ENCODE measurements around the gene INSR. TPM values are rescaled to one million over a fixed set of nuclear protein-coding genes. Genes with fewer than 3 reads are reported as not detected.

INSR gene
- total RNA-seq, 4 donors from 2014 or later, result 46.0 to 97.6 (median 68.3) TPM

DNA sequence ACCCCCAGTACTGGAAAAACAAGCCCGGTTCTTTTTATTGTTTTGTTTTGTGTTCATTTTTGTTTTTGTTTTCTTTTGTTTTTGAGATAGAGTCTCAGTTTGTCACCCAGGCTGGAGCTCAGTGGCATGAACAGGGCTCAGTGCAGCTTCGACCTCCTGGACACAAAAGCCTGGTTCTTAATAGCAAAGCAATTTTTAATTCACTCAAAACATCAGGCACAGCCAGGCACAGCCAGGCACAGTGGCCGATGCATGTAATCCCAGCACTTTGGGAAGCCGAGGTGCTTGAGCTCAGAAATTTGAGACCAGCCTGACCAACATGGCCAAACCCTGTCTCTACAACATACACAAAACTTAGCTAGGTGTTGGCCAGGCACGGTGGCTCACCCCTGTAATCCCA, 30.7 kb downstream of the INSR start:
- H3K27me3 ChIP-seq, result no peaks in the 10 kb centered on the region
- intact Hi-C loops (cut with DNase I; ENCODE audit: low total_unique reads), result no loop called here
- TF ChIP-seq, protein P1, sequence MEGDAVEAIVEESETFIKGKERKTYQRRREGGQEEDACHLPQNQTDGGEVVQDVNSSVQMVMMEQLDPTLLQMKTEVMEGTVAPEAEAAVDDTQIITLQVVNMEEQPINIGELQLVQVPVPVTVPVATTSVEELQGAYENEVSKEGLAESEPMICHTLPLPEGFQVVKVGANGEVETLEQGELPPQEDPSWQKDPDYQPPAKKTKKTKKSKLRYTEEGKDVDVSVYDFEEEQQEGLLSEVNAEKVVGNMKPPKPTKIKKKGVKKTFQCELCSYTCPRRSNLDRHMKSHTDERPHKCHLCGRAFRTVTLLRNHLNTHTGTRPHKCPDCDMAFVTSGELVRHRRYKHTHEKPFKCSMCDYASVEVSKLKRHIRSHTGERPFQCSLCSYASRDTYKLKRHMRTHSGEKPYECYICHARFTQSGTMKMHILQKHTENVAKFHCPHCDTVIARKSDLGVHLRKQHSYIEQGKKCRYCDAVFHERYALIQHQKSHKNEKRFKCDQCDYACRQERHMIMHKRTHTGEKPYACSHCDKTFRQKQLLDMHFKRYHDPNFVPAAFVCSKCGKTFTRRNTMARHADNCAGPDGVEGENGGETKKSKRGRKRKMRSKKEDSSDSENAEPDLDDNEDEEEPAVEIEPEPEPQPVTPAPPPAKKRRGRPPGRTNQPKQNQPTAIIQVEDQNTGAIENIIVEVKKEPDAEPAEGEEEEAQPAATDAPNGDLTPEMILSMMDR (IDR thresholded peaks at IDR 0.05), result no peak
- no peak for TF ChIP-seq POLR2A (IDR thresholded peaks at IDR 0.05)
- peaks cover 4 to 6% of the 10 kb centered on the region in 2 donors for H3K4me1 ChIP-seq
- no peak for DNase-seq
- H3K36me3 ChIP-seq, result no peaks in the 10 kb centered on the region
- no peak overlapping the region for H3K4me3 ChIP-seq
- no peaks in the 10 kb centered on the region for H3K9me3 ChIP-seq
- H3K27ac ChIP-seq, result peak overlapping the region; percentile 53 to 92

DNA sequence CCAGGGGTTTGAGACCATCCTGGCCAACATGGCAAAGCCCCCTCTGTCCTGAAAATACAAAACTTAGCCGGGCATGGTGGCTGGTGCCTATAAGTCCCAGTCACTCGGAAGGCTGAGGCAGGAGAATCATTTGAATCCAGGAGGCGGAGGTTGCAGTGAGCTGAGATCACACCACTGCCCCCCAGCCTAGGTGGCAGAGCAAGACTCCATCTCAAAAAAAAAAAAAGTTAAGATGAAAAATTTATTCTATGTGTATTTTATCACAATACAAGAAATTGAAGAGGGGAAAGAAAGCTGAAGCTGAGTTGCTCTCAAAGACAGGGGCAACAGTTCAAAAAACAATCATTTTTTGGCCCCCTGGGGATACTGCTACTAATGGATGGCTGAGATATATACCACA, 31.1 kb downstream of the INSR start:
- TF ChIP-seq, protein P1 (IDR thresholded peaks at IDR 0.05), result no peak
- no peak for TF ChIP-seq POLR2A (IDR thresholded peaks at IDR 0.05)
- Histone ChIP-seq H3K4me3 (no peak overlapping the region), H3K36me3 (no peaks in the 10 kb centered on the region), H3K4me1 (peaks cover 4 to 6% of the 10 kb centered on the region in 2 donors), H3K27ac (peak overlapping the region; percentile 53 to 92), H3K9me3 (no peaks in the 10 kb centered on the region), H3K27me3 (no peaks in the 10 kb centered on the region)
- intact Hi-C loops (cut with DNase I; ENCODE audit: low total_unique reads), result no loop called here
- DNase-seq, result no peak

DNA sequence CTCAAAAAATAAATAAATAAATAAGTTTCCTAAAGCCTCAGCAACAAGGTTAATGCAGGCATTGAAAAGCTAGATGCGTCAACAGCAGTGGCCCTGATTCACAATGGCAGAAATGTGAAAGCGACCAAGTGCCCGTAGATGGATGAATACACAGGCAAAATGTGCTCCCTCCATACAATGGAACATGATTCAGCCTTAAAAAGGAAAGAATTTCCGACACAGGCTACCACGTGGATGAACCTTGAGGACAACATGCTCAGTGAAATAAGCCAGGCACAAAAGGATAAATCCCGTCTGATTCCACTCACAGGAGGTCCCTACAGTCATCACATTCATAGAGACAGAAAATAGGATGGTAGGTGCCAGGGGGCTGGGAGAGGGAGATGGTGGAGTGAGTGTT, 31.7 kb downstream of the INSR start:
- Histone ChIP-seq H3K4me3 (no peak overlapping the region), H3K36me3 (no peaks in the 10 kb centered on the region), H3K9me3 (no peaks in the 10 kb centered on the region), H3K27ac (peak overlapping the region; percentile 53 to 92), H3K4me1 (peaks cover 4 to 6% of the 10 kb centered on the region in 2 donors), H3K27me3 (no peaks in the 10 kb centered on the region)
- intact Hi-C loops (cut with DNase I; ENCODE audit: low total_unique reads), result no loop called here
- DNase-seq, result no peak
- TF ChIP-seq, protein P1 (IDR thresholded peaks at IDR 0.05), result no peak
- no peak for TF ChIP-seq POLR2A (IDR thresholded peaks at IDR 0.05)

DNA sequence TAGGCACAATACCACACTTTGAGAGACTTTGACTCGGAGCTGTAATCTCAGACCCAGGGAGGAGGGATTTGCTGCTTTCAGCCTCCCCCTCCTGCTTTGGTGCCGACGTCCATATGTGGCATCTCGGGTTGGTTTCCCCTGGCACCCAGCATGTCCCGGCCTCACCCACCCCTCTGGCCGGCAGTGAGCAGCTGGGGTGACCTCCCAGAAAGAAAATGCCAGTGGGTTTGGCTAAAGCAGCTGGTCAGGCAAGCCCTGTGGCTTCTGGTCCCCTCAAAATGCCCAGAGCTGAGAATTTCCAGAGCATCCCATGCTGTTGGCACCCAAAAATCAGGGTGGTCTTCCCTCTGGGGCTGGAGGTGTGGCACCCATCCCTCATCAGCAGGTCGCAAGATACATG, 34.1 kb downstream of the INSR start:
- H3K4me3 ChIP-seq, result no peak overlapping the region
- peak overlapping the region; percentile 53 to 92 for H3K27ac ChIP-seq
- H3K4me1 ChIP-seq, result peaks cover 4 to 6% of the 10 kb centered on the region in 2 donors
- no peaks in the 10 kb centered on the region for H3K36me3 ChIP-seq
- H3K9me3 ChIP-seq, result no peaks in the 10 kb centered on the region
- intact Hi-C loops (cut with DNase I; ENCODE audit: low total_unique reads), result no loop called here
- DNase-seq, result no peak
- TF ChIP-seq, protein P1 (IDR thresholded peaks at IDR 0.05), result no peak
- no peak for TF ChIP-seq POLR2A (IDR thresholded peaks at IDR 0.05)
- H3K27me3 ChIP-seq, result no peaks in the 10 kb centered on the region

DNA sequence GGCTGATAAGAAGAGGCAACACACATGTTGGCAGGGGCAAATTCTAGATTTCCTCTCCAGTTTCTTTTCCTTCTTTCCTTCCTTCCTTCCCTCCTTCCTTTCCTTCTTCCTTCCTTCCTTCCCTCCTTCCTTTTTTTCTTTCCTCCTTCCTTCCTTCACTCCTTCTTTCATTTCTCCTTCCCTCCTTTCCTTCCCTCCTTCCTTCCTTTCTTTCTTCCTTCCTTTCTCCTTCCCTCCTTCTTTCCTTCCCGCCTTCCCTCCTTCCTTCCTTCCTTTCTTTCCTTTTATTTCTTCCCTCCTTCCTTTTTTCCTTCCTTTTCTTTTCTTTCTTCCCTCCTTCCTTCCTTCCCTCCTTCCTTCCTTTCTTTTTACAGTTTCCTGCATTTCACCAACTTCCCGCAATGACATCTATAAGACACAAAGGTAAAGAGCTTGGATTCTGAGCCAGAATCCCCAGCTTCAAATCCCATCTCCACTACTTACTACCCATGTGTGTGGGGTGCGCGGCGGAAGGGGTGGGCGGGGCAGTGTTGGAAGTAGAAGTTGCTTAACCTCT, 35.3 kb downstream of the INSR start:
- Histone ChIP-seq H3K4me3 (no peak overlapping the region), H3K9me3 (no peaks in the 10 kb centered on the region), H3K4me1 (peaks cover 4 to 6% of the 10 kb centered on the region in 2 donors), H3K27me3 (no peaks in the 10 kb centered on the region), H3K36me3 (no peaks in the 10 kb centered on the region), H3K27ac (peak overlapping the region; percentile 78 to 92)
- TF ChIP-seq POLR2A (IDR thresholded peaks at IDR 0.05), result no peak
- TF ChIP-seq, protein P1 (IDR thresholded peaks at IDR 0.05), result no peak
- intact Hi-C loops (cut with DNase I; ENCODE audit: low total_unique reads), result no loop called here
- DNase-seq, result no peak
